Calu3 (cell line): Measurements from ENCODE around the gene GSKIP. TPM values are rescaled to one million over a fixed set of nuclear protein-coding genes. Genes with fewer than 3 reads are reported as not detected.

Experiments
- BruUV-seq: library from RNA; stranded (reverse); fragments of 400-500 nt; replicated peaks from 2 replicates; lab custom pipeline; 2021; lab: Mats Ljungman, UMichigan
- CTCF ChIA-PET: fragments of 300-600 bp; sonication (Branson Sonifier 250); formaldehyde crosslinking; loops from one replicate; lab custom pipeline; 2022; ENCODE audit warnings: antibody characterized with exemption; lab: Charles Lee
- DNase-seq: peaks from one replicate; pipeline ENCODE4 v3.0.0; 2022
- H3K27ac Mint-ChIP-seq: one replicate; pipeline ENCODE4 v1.8.0; 2022; ENCODE audit warnings: mixed read lengths; ENCODE audit not compliant: unreplicated experiment
- H3K27me3 Mint-ChIP-seq: one replicate; pipeline ENCODE4 v1.8.0; 2022; ENCODE audit warnings: mixed read lengths; ENCODE audit not compliant: unreplicated experiment
- H3K36me3 Mint-ChIP-seq: one replicate; pipeline ENCODE4 v1.8.0; 2022; ENCODE audit warnings: mild to moderate bottlenecking, moderate library complexity, mixed read lengths; ENCODE audit not compliant: insufficient read depth, unreplicated experiment
- H3K4me1 Mint-ChIP-seq: one replicate; pipeline ENCODE4 v1.8.0; 2022; ENCODE audit warnings: mild to moderate bottlenecking, low read depth, mixed read lengths; ENCODE audit not compliant: unreplicated experiment
- H3K4me3 Mint-ChIP-seq: one replicate; pipeline ENCODE4 v1.8.0; 2022; ENCODE audit warnings: mild to moderate bottlenecking, low read depth, moderate library complexity, mixed read lengths; ENCODE audit not compliant: unreplicated experiment
- H3K9me3 Mint-ChIP-seq: one replicate; pipeline ENCODE4 v1.8.0; 2022; ENCODE audit warnings: low read depth, mixed read lengths; ENCODE audit not compliant: unreplicated experiment
- CTCF ChIP-seq: fragments of 200-600 bp; IDR thresholded peaks from one replicate; pipeline ENCODE4 v1.8.0; 2022; ENCODE audit warnings: antibody characterized with exemption; ENCODE audit not compliant: unreplicated experiment
- intact Hi-C: fragments of 100-400 bp; cut with micrococcal nuclease; formaldehyde crosslinking; loops from one replicate; pipeline ENCODE4 v1.10.0; 2022; ENCODE audit not compliant: unreplicated experiment
- total RNA-seq: library from RNA; stranded (reverse); gene quantifications from 2 replicates; pipeline ENCODE4 v1.2.3, GENCODE V29; 2022

Gene GSKIP
- total RNA-seq, 1 experiment from 2014 or later: 33.3 TPM

GRCh38 chr14:96407935-96408570 lies 44.7 kb downstream of the GSKIP start:
- CTCF ChIA-PET: no interaction called here
- BruUV-seq: no TSS peak

GRCh38 chr14:96408608-96409007 lies 45.3 kb downstream of the GSKIP start:
- intact Hi-C loops: no loop called here
- no peaks in the 10 kb centered on the region for H3K9me3 Mint-ChIP-seq

More at GRCh38 chr14:96407935-96408570, 44.7 kb downstream of the GSKIP start:
- H3K9me3 Mint-ChIP-seq: no peaks in the 10 kb centered on the region
- H3K27me3 Mint-ChIP-seq: no peaks in the 10 kb centered on the region
- TF ChIP-seq CTCF: no peak
- DNase-seq: no peak
- no peak overlapping the region for H3K4me3 Mint-ChIP-seq
- no peaks in the 10 kb centered on the region for H3K4me1 Mint-ChIP-seq
- H3K36me3 Mint-ChIP-seq: no peaks in the 10 kb centered on the region
- H3K27ac Mint-ChIP-seq: no peak overlapping the region
- intact Hi-C loops: no loop called here

GRCh38 chr14:96409701-96410100 lies 46.4 kb downstream of the GSKIP start:
- Mint-ChIP-seq H3K9me3 (no peaks in the 10 kb centered on the region), H3K27ac (no peak overlapping the region), H3K36me3 (no peaks in the 10 kb centered on the region), H3K4me1 (no peaks in the 10 kb centered on the region), H3K4me3 (no peak overlapping the region), H3K27me3 (no peaks in the 10 kb centered on the region)
- TF ChIP-seq CTCF: no peak
- no TSS peak for BruUV-seq
- no peak for DNase-seq
- CTCF ChIA-PET: no interaction called here
- intact Hi-C loops: no loop called here

More at GRCh38 chr14:96408608-96409007, 45.3 kb downstream of the GSKIP start:
- Mint-ChIP-seq H3K27me3 (no peaks in the 10 kb centered on the region), H3K36me3 (no peaks in the 10 kb centered on the region), H3K27ac (no peak overlapping the region), H3K4me3 (no peak overlapping the region), H3K4me1 (no peaks in the 10 kb centered on the region)
- CTCF ChIA-PET: no interaction called here
- no peak for DNase-seq
- no peak for TF ChIP-seq CTCF
- BruUV-seq: no TSS peak

GRCh38 chr14:96410119-96410518 lies 46.8 kb downstream of the GSKIP start:
- intact Hi-C loops: no loop called here
- Mint-ChIP-seq H3K36me3 (no peaks in the 10 kb centered on the region), H3K4me1 (no peaks in the 10 kb centered on the region), H3K27ac (no peak overlapping the region), H3K4me3 (no peak overlapping the region), H3K9me3 (no peaks in the 10 kb centered on the region), H3K27me3 (no peaks in the 10 kb centered on the region)
- no peak for DNase-seq
- BruUV-seq: no TSS peak
- CTCF ChIA-PET: no interaction called here
- TF ChIP-seq CTCF: no peak
